HepG2 (cell line): Measurements from ENCODE around the gene EPB41L3. TPM values are rescaled to one million over a fixed set of nuclear protein-coding genes. Genes with fewer than 3 reads are reported as not detected.

Experiments used
- ATAC-seq: fragments of 200-7000 bp; cut with Tn5 transposase; 3 replicates; pipeline ENCODE4 v1.9.1; 2020; ENCODE audit warnings: mild to moderate bottlenecking, moderate library complexity
- BruUV-seq: library from RNA; stranded (reverse); fragments of 400-500 nt; replicated peaks from 2 replicates; lab custom pipeline; 2021; lab: Mats Ljungman, UMichigan
- CTCF ChIA-PET: fragments of 300-600 bp; formaldehyde crosslinking; extraction: SDS; loops from one replicate; lab custom pipeline; 2021; ENCODE audit warnings: low total read pairs, inconsistent platforms, low intra/inter-chr PET ratio; lab: Yijun Ruan, JAX
- POLR2A ChIA-PET: fragments of 350-600 bp; sonication (Branson Sonifier 250); formaldehyde crosslinking; loops from one replicate; lab custom pipeline; 2020; ENCODE audit warnings: antibody characterized with exemption, inconsistent platforms; lab: Yijun Ruan, JAX
- DNase-seq: peaks from one replicate; pipeline ENCODE4 v3.0.0-alpha.2; 2015; ENCODE audit warnings: low spot score
- FAIRE-seq: peaks from 3 replicates; lab custom pipeline; 2011; peaks lifted over from hg19 to GRCh38; lab: Jason Lieb, UNC
- H2AFZ ChIP-seq: one replicate; pipeline ENCODE4 v1.6.1; 2011; ENCODE audit warnings: low read length, inconsistent platforms
- H3K27ac ChIP-seq: fragments of 300-600 bp; 3 replicates; pipeline ENCODE4 v1.8.0; 2011; ENCODE audit warnings: mixed run types, mild to moderate bottlenecking, mixed read lengths, low read length, inconsistent platforms; ENCODE audit not compliant: insufficient read depth; ENCODE audit errors: extremely low read length
- H3K27me3 ChIP-seq, 2 experiments: fragments of 200-600 bp in 1 of 2; 2 replicates in 1 of 2; 3 replicates in 1 of 2; pipeline versions ENCODE4 v1.6.0 to v1.8.0; 2011; ENCODE audit warnings: low read length in 2 of 2, mild to moderate bottlenecking in 2 of 2, moderate library complexity in 2 of 2, inconsistent platforms in 1 of 2; ENCODE audit not compliant: insufficient read depth in 2 of 2, control insufficient read depth in 1 of 2
- H3K36me3 ChIP-seq, 2 experiments: fragments of 200-600 bp in 1 of 2; replicated peaks in 1 of 2; 2 replicates in 1 of 2; 3 replicates in 1 of 2; pipeline versions ENCODE4 v1.5.1 to v1.8.0; 2011; ENCODE audit warnings: low read length in 2 of 2, inconsistent platforms in 1 of 2; ENCODE audit not compliant: insufficient read depth in 2 of 2, control insufficient read depth in 1 of 2
- H3K4me1 ChIP-seq: 2 replicates; pipeline ENCODE4 v1.5.1; 2012; ENCODE audit warnings: low read length, inconsistent platforms; ENCODE audit not compliant: insufficient read depth
- H3K4me2 ChIP-seq: 2 replicates; pipeline ENCODE4 v1.6.0; 2011; ENCODE audit warnings: low read depth, low read length, inconsistent platforms
- H3K4me3 ChIP-seq, 3 experiments: fragments of 200-600 bp in 1 of 3; sonication (generic), shearing (Covaris generic) in 1 of 3; replicated peaks in 1 of 3; 2 replicates each; pipeline ENCODE4 v1.5.1; 2011 to 2016; ENCODE audit warnings: low read length in 3 of 3, inconsistent platforms in 2 of 3, low read depth in 2 of 3, mild to moderate bottlenecking in 2 of 3, control low read depth in 1 of 3, mixed read lengths in 1 of 3; ENCODE audit not compliant: insufficient read depth in 1 of 3
- H3K79me2 ChIP-seq: one replicate; pipeline ENCODE4 v1.6.1; 2011; ENCODE audit warnings: low read length, inconsistent platforms; ENCODE audit not compliant: insufficient read depth
- H3K9ac ChIP-seq: 2 replicates; pipeline ENCODE4 v1.6.0; 2011; ENCODE audit warnings: mild to moderate bottlenecking, low read depth, low read length, inconsistent platforms; ENCODE audit not compliant: insufficient read depth
- H3K9me3 ChIP-seq: 2 replicates; pipeline ENCODE4 v1.5.1; 2012; ENCODE audit warnings: mild to moderate bottlenecking, low read length
- H4K20me1 ChIP-seq: 2 replicates; pipeline ENCODE4 v1.6.0; 2011; ENCODE audit warnings: inconsistent platforms, mild to moderate bottlenecking, low read length, moderate library complexity; ENCODE audit not compliant: insufficient read depth
- BORCS8-MEF2B ChIP-seq: sonication (generic); formaldehyde crosslinking; IDR thresholded peaks from 2 replicates; pipeline ENCODE4 v1.8.0; 2022; ENCODE audit warnings: mild to moderate bottlenecking, missing genetic modification reagents
- EZH2 ChIP-seq: conservative IDR thresholded peaks from 2 replicates; pipeline ENCODE4 v1.6.1; 2012; ENCODE audit warnings: mild to moderate bottlenecking, low read depth, low read length, moderate library complexity
- RFXAP ChIP-seq: sonication (generic); formaldehyde crosslinking; IDR thresholded peaks from 2 replicates; pipeline ENCODE4 v1.4.0; 2020; ENCODE audit warnings: missing genetic modification reagents, borderline replicate concordance
- SP5 ChIP-seq: IDR thresholded peaks from 2 replicates; pipeline ENCODE4 v1.6.1; 2016; ENCODE audit warnings: low read depth, borderline replicate concordance
- TCF7 ChIP-seq: sonication (generic); IDR thresholded peaks from 2 replicates; pipeline ENCODE4 v1.6.1; 2016; ENCODE audit warnings: antibody characterized with exemption, low read depth
- ZFP36 ChIP-seq: fragments of 150-350 bp; IDR thresholded peaks from 2 replicates; pipeline ENCODE4 v1.6.1; 2018; ENCODE audit warnings: borderline replicate concordance, low read length, low read depth; ENCODE audit not compliant: partially characterized antibody
- ZNF615 ChIP-seq: sonication (generic); formaldehyde crosslinking; IDR thresholded peaks from 2 replicates; pipeline ENCODE4 v1.5.0; 2020; ENCODE audit warnings: mild to moderate bottlenecking, missing genetic modification reagents, borderline replicate concordance
- WGBS: methylation state at CpG from one replicate; pipeline ENCODE4 v1.1.6; 2017; ENCODE audit warnings: low lambda C conversion rate; 5-methylcytosine and 5-hydroxymethylcytosine counted together
- in situ Hi-C: cut with HindIII; loops from 2 replicates; pipeline ENCODE4 v1.10.0; 2017; ENCODE audit warnings: low pct_unique_long_range_greater_than_20kb; ENCODE audit not compliant: extremely low pct_ligation_motif_present
- intact Hi-C: fragments of 100-400 bp; cut with micrococcal nuclease; formaldehyde crosslinking; loops from one replicate; pipeline ENCODE4 v1.10.0; 2022; ENCODE audit not compliant: unreplicated experiment
- polyA plus RNA-seq, 8 experiments: library from polyadenylated mRNA; depleted of rRNA in 3 of 8; stranded (reverse) in 7 of 8; unstranded in 1 of 8; fragments of >200 nt; fragmentation: Illumina TruSeq in 4 of 8; extraction: Trizol in 4 of 8; gene quantifications; 2 replicates each; pipeline versions ENCODE4 v1.2.1 to v1.2.3, GENCODE V29; 2011 to 2016; ENCODE audit warnings: low read depth in 4 of 8, missing spikeins in 1 of 8, mixed read lengths in 1 of 8; ENCODE audit not compliant: insufficient read depth in 1 of 8
- total RNA-seq, 5 experiments: library from RNA; depleted of rRNA; stranded (reverse); fragments of >200 nt; fragmentation: Illumina TruSeq; extraction: Trizol; gene quantifications; 2 replicates each; pipeline ENCODE4 v1.2.3, GENCODE V29; 2016; ENCODE audit warnings: low read depth in 1 of 5
- TF ChIP-seq, protein P1 (sequence below): IDR thresholded peaks from 2 replicates; pipeline ENCODE4 v1.6.1; 2016
- TF ChIP-seq, protein P2 (sequence below): sonication (generic); formaldehyde crosslinking; conservative IDR thresholded peaks from 2 replicates; pipeline ENCODE4 v1.4.0; 2020; ENCODE audit warnings: missing genetic modification reagents

EPB41L3 gene
- total and polyA plus RNA-seq, 2 of the 13 experiments (the other 11 are each of a cell fraction or from before 2014, with no cell fraction given): not detected

DNA sequence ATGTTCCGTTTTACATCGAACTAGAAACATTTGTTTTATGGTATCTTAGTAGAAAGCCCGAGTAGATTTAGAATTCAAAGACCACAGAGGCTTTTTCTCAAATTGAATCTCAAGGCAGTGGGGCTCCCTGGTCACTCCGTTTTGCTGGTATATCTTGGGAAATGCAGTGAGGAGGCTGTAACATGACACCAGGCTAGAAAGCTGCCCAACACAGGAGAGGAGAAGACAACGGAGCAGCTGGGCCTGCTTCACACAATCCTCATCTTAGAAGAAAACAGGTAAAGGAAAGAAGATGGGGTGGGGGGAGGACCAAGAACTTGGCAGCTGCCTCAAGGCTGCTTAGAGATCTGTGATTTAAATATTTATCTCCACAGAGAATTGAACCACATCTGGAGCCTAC is 38.3 kb upstream of the EPB41L3 start:
- CTCF ChIA-PET: no interaction called here
- Histone ChIP-seq H3K36me3 (no peaks in the 10 kb centered on the region), H3K79me2 (no peaks in the 10 kb centered on the region), H3K9ac (no peak overlapping the region), H2AFZ (no peak overlapping the region), H4K20me1 (no peaks in the 10 kb centered on the region), H3K4me2 (no peak overlapping the region), H3K9me3 (no peaks in the 10 kb centered on the region), H3K27ac (no peak overlapping the region), H3K27me3 (no peaks in the 10 kb centered on the region), H3K4me1 (no peaks in the 10 kb centered on the region), H3K4me3 (no peak overlapping the region)
- intact Hi-C loops (no loop called here), in situ Hi-C loops (no loop called here)
- 1% methylated on average over 5 of the region's 5 CpGs for WGBS
- DNase-seq (no peak), ATAC-seq (no peak), FAIRE-seq (no peak)
- TF ChIP-seq RFXAP (CRISPR knock-in tag) (no peak), TCF7 (no peak), SP5 (CRISPR knock-in tag) (no peak), EZH2 (no peak), BORCS8-MEF2B (CRISPR knock-in tag) (no peak), ZFP36 (no peak), ZNF615 (CRISPR knock-in tag) (no peak)
- TF ChIP-seq, protein P1, sequence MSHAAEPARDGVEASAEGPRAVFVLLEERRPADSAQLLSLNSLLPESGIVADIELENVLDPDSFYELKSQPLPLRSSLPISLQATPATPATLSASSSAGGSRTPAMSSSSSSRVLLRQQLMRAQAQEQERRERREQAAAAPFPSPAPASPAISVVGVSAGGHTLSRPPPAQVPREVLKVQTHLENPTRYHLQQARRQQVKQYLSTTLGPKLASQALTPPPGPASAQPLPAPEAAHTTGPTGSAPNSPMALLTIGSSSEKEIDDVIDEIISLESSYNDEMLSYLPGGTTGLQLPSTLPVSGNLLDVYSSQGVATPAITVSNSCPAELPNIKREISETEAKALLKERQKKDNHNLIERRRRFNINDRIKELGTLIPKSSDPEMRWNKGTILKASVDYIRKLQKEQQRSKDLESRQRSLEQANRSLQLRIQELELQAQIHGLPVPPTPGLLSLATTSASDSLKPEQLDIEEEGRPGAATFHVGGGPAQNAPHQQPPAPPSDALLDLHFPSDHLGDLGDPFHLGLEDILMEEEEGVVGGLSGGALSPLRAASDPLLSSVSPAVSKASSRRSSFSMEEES (CRISPR knock-in tag): no peak
- TF ChIP-seq, protein P2, sequence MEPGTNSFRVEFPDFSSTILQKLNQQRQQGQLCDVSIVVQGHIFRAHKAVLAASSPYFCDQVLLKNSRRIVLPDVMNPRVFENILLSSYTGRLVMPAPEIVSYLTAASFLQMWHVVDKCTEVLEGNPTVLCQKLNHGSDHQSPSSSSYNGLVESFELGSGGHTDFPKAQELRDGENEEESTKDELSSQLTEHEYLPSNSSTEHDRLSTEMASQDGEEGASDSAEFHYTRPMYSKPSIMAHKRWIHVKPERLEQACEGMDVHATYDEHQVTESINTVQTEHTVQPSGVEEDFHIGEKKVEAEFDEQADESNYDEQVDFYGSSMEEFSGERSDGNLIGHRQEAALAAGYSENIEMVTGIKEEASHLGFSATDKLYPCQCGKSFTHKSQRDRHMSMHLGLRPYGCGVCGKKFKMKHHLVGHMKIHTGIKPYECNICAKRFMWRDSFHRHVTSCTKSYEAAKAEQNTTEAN (CRISPR knock-in tag): no peak
- POLR2A ChIA-PET: no interaction called here
- BruUV-seq: no TSS peak
